GM21390 (cell line): ENCODE results near the gene FRMD8.

ENCODE experiments used
- ATAC-seq: cut with Tn5 transposase; IDR thresholded peaks from one replicate; pipeline ENCODE4 v1.9.1; 2021; ENCODE audit not compliant: unreplicated experiment

Gene FRMD8, protein sequence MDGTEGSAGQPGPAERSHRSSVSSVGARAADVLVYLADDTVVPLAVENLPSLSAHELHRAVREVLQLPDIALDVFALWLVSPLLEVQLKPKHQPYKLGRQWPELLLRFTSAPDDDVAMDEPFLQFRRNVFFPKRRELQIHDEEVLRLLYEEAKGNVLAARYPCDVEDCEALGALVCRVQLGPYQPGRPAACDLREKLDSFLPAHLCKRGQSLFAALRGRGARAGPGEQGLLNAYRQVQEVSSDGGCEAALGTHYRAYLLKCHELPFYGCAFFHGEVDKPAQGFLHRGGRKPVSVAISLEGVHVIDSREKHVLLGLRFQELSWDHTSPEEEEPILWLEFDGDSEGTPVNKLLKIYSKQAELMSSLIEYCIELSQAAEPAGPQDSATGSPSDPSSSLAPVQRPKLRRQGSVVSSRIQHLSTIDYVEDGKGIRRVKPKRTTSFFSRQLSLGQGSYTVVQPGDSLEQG

DNA sequence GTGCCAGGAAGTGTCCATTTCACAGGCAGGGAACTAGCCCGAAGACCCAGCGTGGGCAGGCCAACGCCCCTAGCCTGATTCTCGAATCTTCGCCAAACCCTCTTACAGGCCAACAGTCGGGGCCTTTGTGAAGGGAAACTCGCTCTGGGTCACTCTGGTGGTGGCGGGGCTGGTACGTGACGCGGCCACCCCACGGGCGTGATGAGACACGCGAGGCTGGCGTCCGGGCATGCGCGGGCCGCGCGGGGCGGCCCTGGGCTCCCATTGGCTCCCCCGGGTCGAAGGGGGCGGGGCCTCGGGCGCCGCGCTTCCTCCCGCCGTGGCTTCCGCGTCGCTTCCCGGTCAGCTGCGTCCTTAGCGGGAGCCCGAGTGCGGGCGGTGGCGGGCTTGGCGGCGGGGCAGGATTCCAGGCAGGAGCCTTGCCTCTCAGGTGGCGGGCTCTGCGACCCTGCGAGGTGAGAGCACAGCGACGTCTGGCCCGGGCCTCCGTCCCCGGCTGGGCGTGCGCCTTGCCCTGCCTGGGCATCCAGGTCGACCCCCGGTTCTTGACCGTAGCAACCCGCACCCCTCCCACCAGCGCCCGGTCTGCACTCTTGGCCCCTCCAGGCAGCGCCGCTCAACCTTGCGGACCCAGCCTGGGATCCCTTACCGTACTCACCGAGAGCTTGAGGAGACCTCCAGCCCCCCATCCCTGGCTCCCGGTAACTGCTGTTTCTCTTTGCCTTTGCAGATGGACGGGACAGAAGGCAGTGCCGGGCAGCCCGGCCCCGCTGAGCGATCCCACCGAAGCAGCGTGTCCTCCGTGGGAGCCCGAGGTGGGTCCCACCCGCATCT is at the start of gene FRMD8:
Gene FRMD8, plus strand, starts transcription at position 331 of the 834 bp plus-strand sequence. Its CDS starts 400 bp downstream, at position 731.
- no peak for ATAC-seq

- ATAC-seq: no peak
Observed at GRCh38 chr11:65338676-65339075, 47.8 kb upstream of the FRMD8 start.

GRCh38 chr11:65340226-65340625 is 46.2 kb upstream of the FRMD8 start:
- ATAC-seq: no peak

DNA sequence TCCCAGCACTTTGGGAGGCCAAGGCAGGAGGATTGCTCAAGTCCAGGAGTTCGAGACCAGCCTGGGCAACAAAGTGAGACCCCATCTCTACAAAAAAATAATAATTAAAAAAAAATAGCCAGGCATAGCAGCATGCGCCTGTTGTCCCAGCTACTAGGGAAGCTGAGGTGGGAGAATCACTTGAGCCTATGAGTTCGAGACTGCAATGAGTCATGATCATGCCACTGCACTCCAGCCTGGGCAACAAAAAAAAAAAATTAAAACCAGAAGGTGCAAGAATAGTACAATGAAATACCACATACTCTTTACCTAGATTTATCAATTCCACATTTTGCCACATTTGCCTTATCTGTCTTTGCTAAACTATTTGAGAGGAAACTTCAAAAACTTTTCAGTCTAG is 44.6 kb upstream of the FRMD8 start:
- no peak for ATAC-seq

DNA sequence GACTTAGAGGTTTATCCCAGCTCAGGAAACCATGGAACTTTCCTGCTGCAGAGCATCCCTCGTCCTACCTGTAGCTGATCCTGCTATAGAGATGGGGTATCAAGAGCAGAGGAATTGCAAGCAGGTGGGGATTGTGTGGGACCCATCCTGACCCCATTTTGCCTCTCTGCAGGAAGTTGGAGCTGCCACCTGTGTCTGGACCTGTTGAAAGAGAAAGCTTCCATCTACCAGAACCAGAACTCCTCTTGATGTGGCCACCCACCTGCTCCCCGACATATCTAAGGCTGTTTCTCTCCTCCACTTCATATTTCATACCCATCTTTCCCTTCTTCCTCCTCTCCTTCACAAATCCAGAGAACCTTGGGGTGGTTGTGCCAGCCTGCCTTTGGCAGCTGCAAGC is 34.9 kb upstream of the FRMD8 start:
- ATAC-seq: no peak

DNA sequence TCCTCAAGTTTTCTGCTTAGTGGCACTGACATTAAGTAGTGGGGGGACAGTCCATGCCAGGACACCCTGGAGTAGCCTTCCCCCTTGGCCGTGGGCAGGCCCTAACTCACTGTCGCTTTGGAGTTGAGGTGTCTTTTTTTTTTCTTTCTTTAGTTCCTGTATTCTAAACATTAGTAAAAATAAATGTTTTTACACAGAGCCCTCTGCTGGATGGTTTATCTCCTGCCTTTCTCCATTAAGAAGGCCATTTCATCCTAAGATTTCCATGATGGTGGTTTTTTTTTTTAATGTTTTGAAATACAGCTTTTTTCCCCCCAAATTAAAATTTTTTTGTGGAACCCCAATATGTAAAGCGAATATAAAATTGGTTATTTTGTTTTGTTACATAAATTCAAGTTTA is 33.7 kb upstream of the FRMD8 start:
- ATAC-seq: no peak

DNA sequence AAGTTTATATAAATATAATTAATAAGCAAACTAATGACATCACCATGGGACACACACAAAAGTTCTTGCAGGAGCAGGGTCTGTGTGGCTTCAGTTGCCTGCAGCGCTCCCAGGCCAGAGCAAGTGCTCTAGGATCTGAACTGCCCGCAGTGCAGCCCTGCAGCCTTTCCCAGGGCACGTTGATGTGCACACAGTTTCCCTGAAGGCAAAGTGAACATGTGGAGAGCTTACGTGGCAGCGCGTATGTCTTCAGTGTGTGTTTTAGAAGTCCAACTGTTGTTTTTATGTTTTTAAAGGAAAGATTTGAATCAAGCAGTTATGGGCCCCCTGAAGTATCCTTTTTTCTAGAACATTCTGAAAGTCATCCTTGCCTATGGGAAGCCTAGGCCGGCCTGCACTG is 33.1 kb upstream of the FRMD8 start:
- ATAC-seq: no peak

- ATAC-seq: no peak
Observed at GRCh38 chr11:65353900-65354264, 32.6 kb upstream of the FRMD8 start.

- peak; percentile 83 for ATAC-seq
Observed at GRCh38 chr11:65354265-65355012, 32.0 kb upstream of the FRMD8 start, which contains the start of gene TIGD3. TSS of gene TIGD3 (plus strand) at chr11:65354751. CDS start at chr11:65355809, 1,058 bp downstream.

GRCh38 chr11:65355013-65355775 is 31.2 kb upstream of the FRMD8 start:
- peak; percentile 34 for ATAC-seq

- no peak for ATAC-seq
Observed at GRCh38 chr11:65355776-65356393, 30.6 kb upstream of the FRMD8 start.

GRCh38 chr11:65356394-65356972 is 30.0 kb upstream of the FRMD8 start:
- no peak for ATAC-seq

DNA sequence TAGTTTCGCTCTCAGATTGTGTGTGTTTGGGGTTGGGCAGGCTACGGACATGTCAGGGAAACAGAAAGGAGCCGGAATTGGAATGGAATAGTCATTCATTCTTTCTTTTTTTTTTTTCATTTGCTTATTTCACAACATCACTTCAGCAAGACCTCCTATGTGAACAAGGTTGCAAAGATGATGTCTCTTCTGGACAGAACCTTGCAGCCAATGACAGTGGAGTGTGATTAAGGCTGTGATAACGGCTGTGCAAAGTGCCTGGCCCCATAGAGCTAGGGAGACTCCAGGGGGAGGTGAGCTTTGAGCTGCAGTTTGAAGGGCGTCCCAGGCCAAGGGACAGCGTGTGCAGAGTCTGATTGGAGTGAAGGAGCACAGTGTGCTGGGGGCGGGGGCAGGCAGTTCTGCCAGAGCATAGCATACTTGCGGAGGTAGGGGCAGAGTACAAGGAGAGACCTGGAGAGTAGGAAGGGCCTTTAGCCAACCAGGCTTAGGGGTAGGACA is 28.5 kb upstream of the FRMD8 start:
- no peak for ATAC-seq

DNA sequence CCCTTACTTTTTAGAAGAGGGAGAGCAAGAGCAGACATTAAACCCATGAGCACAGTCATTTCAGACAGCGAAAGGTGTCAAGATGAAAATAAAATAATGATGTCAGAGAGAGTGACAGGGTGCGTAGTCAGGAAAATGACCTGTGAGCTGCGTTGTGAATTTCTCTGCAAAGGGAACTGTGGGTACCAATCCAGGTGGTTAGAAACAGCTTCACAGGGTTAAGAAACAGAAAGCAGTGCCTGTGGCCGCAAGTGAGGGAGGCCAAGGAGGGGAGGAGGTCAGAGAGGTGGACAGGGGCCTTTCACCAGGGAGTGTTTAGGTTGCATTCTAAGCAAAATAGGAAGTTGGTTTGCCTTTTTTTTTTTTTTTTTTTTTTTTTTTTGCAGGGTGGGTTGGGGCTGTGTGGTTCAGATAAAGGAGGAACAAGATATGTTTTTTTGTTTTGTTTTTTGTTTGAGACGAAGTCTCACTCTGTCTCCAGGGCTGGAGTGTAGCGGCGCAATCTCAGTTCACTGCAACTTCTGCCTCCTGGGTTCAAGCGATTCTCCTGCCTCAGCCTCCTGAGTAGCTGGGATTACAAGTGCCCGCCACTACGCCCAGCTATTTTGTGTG is 24.0 kb upstream of the FRMD8 start:
- no peak for ATAC-seq

GRCh38 chr11:65362966-65363365 is 23.5 kb upstream of the FRMD8 start:
- ATAC-seq: no peak

GRCh38 chr11:65363770-65364169 is 22.7 kb upstream of the FRMD8 start:
- ATAC-seq: no peak

DNA sequence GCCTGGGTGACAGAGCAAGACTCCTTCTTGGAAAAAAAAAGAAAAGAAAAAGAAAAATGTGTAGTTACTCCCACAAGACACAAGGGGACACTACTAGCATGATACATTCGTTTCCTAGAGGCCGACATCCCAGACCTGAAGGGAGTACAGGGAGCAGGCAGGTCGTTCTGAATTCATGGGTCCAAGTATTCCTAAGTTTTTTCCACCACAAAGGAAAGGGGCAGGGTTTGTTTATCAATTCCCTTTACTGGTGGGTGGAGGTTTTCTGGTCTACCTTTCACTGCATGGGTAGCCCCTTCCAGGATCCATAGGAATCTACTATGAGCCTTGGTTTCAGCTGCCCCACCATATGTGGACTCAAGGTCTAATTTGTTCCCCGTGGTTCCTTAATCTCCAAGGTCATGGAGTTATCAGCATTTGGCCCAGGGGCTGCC is 20.1 kb upstream of the FRMD8 start:
- no peak for ATAC-seq

- ATAC-seq: no peak
Observed at GRCh38 chr11:65370659-65371049, 15.8 kb upstream of the FRMD8 start.
